GM18505 (cell line): ENCODE measurements around the gene RPS25.
"Not testable (repeated sequence)": the region's sequence is repeated elsewhere in the genome, so short reads cannot be mapped to it uniquely, and the experiment has no call there.

ENCODE experiments used
- ATAC-seq: cut with Tn5 transposase; IDR thresholded peaks from one replicate; pipeline ENCODE4 v1.9.1; 2021; ENCODE audit not compliant: unreplicated experiment
- POLR2A ChIP-seq: IDR thresholded peaks from 4 replicates; pipeline ENCODE4 v1.6.1; 2011; ENCODE audit warnings: borderline replicate concordance; ENCODE audit not compliant: insufficient read depth, insufficient read length; ENCODE audit errors: extremely low read depth

Gene RPS25

GRCh38 chr11:119030029-119030328 is 11.8 kb upstream of the RPS25 start:
- TF ChIP-seq POLR2A, result no peak
- no peak for ATAC-seq

GRCh38 chr11:119029340-119030028 is 11.3 kb upstream of the RPS25 start:
- no peak for ATAC-seq
- no peak for TF ChIP-seq POLR2A

GRCh38 chr11:119029069-119029339 is 10.9 kb upstream of the RPS25 start:
- ATAC-seq, result no peak
- TF ChIP-seq POLR2A, result no peak

GRCh38 chr11:119028346-119029068 is 10.4 kb upstream of the RPS25 start:
- TF ChIP-seq POLR2A, result no peak
- ATAC-seq, result no peak

GRCh38 chr11:119027561-119028345 is 9.6 kb upstream of the RPS25 start:
- no peak for ATAC-seq
- TF ChIP-seq POLR2A, result no peak

- no peak for TF ChIP-seq POLR2A
- ATAC-seq, result no peak
Observed at GRCh38 chr11:119026970-119027369, 8.8 kb upstream of the RPS25 start.

- no peak for ATAC-seq
- no peak for TF ChIP-seq POLR2A
Observed at GRCh38 chr11:119025978-119026766, 8.0 kb upstream of the RPS25 start.

GRCh38 chr11:119025541-119025940 is 7.4 kb upstream of the RPS25 start:
- ATAC-seq, result no peak
- no peak for TF ChIP-seq POLR2A

- TF ChIP-seq POLR2A, result no peak
- no peak for ATAC-seq
Observed at GRCh38 chr11:119025099-119025473, 6.9 kb upstream of the RPS25 start.

- no peak for ATAC-seq
- TF ChIP-seq POLR2A, result no peak
Observed at GRCh38 chr11:119024430-119025098, 6.4 kb upstream of the RPS25 start.

- no peak for ATAC-seq
Observed at GRCh38 chr11:119023741-119024140, 5.6 kb upstream of the RPS25 start.

GRCh38 chr11:119021631-119022030 is 3.5 kb upstream of the RPS25 start:
- no peak for TF ChIP-seq POLR2A
- no peak for ATAC-seq

More at GRCh38 chr11:119023741-119024140, 5.6 kb upstream of the RPS25 start:
- TF ChIP-seq POLR2A, result no peak

- no peak for ATAC-seq
- TF ChIP-seq POLR2A, result no peak
Observed at GRCh38 chr11:119019996-119020395, 1.9 kb upstream of the RPS25 start.

- not testable (repeated sequence) for ATAC-seq
Observed at GRCh38 chr11:119017377-119017776, 766 bp downstream of the RPS25 start.
